ENCODE measurements around the gene WWOX. TPM values are rescaled to one million over a fixed set of nuclear protein-coding genes. Genes with fewer than 3 reads are reported as not detected.

Gene WWOX
- total RNA-seq, 2 experiments from 2014 or later = 15.9 to 18.1 TPM

- ChIA-PET CTCF (interaction anchor here (0.8 to 1.3 kb wide), 3 partner anchors 14 to 314 kb away, joined by 3 to 4 read pairs (median 3); no protein-coding TSS in a partner anchor), POLR2A (interaction anchor here (1.0 to 1.6 kb wide), 10 partner anchors 14 to 524 kb away, joined by 3 to 12 read pairs (median 5); partner anchors contain the start of gene MAF)
Measured at GRCh38 chr16:79076047-79076767, 976.8 kb downstream of the WWOX start.

DNA sequence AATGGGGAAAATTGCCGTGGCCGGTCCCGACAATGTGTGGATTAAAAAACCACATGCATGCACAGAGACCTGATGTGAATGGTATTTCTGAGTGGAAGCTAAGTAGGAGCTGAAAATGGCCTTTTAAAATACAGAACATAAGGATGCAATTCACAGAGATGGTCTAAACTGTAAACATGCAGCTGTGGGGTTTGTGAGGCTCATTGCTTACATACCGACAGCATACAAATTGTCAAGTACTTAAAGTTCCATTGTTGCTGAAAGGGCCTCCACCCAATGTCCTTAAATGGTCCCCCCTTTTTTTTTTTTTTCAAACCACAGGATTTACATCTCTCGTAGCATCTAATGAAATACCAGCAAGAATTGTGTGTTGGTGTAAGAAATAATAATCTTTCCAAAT lies 977.9 kb downstream of the WWOX start:
- CTCF ChIA-PET = no interaction called here

DNA sequence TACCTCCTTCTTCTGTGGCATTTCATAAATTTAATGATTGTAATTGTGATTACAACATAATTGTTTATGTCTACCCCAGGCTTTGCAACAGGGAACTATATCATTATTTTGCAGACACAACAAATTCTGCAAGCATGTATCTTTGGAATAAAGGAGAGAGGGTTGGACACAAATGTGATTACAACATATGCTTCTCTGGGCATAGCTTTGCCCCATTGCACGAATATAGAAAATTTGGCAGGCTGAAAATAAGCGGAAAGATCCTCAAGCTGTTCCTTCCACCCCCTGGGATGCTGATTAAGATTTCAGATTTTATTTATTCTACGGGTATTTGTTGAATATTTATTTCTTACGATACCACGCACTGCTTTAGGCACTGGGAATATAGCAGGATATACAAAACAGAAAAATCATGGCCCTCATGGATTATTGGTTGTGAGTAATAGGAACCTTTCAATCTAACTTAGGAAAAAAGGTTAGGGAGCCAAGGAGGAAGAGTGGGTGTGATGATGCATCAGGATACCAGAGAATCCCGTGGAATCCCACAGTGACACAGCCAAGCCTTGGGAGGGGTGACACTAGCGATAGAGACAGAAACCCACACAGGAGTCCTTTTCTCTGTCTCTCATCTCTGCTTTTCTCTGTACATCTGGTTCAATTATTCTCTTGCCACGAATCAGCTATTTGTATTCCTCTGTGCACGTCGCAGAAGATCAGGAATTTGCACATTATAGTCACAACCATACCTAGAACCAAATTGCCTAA lies 980.4 kb downstream of the WWOX start:
- POLR2A ChIA-PET = no interaction called here
- CTCF ChIA-PET = no interaction called here

More for the DNA sequence above, 977.9 kb downstream of the WWOX start:
- POLR2A ChIA-PET = interaction anchor here (1.0 to 1.6 kb wide), 5 partner anchors 13 to 523 kb away, joined by 3 to 12 read pairs (median 4); partner anchors contain the start of gene MAF

DNA sequence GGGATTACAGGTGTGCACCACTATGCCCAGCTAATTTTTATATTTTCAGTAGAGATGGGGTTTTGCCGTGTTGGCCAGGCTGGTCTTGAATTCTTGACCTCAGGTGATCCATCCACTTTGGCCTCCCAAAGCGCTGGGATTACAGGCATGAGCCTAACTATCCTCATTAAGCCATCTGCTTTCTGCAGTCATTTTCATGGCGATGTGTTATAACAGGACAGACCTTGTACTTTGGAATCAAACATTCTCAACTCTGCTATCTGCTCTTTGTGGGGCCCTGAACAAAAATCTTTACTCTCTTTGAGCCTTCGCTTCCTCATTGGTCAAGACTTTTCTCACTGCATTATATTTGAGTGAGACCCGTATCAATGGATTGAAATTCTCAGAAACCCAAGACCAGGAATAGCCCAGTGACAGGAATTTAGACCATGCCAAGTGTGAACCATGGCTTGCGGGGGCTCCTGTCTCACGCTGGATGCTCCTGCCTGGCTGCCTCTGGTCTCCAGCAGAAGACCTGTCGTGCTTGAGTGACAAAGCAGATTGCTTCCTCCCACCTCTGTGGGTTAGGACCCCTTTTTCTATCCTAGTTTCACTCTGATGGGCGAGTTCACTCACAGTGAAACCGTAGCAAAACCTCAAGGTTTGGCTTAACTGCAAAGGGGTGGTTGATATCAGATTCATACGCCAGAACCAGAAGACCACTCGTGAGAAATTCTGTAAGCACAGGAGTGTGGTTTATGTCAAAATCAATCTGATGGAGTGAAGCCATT lies 982.0 kb downstream of the WWOX start:
- ChIA-PET CTCF (interaction anchor here (0.6 kb wide), 1 partner anchor 10 kb away, joined by 4 read pairs; no protein-coding TSS in a partner anchor), POLR2A (no interaction called here)

DNA sequence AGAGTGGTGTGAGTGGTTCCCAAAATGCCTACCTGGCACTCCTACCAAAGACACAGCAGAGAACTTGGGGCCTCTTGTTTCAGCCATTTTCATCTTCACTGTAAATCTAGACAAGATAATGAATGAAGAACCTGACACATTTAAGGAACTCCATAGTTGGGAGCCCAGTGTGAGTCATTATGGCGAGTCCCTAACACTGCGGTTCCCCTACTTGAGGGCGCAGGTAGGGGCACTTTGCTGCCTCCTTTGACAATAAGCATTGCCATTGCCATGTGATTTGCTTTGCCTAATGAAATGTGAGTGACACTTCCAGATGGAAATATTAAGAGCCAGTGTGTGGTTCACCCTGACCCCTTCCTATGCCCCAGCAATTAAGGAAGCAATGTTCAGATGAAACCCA lies 983.5 kb downstream of the WWOX start:
- POLR2A ChIA-PET = no interaction called here
- CTCF ChIA-PET = no interaction called here

GRCh38 chr16:79083508-79084299 lies 984.2 kb downstream of the WWOX start:
- ChIA-PET CTCF (no interaction called here), POLR2A (no interaction called here)

GRCh38 chr16:79088971-79089370 lies 989.5 kb downstream of the WWOX start:
- CTCF ChIA-PET = interaction anchor here (0.7 kb wide), 3 partner anchors 45 to 511 kb away, joined by 3 read pairs; no protein-coding TSS in a partner anchor
- POLR2A ChIA-PET = interaction anchor here (0.7 to 2.0 kb wide), 3 partner anchors 183 to 512 kb away, joined by 5 to 9 read pairs (median 6); no protein-coding TSS in a partner anchor

DNA sequence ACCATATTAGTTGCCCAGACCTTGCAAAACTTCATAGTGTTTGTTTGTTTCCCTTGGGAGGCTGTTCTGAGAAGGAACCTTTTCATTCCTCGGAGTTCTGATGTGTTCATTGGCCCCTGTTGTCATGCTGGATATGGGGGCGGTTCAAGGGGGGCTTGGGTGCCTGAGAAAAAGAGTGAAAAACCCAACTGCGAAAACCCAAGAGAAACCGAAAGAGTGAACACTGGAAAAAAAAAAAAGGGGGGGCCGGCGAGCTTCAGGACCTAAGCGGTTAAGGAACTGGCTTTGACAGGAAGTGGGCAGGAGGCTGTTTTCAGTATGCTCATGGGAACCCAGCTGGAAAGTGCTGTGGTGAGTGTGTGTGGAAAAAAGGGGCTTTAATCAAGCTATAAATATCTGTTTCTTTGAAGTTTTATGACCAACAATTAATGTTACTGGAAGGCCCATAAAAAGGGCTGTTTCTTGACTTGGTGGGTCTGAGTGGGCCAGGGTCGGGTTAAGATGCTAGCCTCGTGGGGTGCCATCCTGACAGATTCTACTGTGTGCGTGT lies 990.4 kb downstream of the WWOX start:
- ChIA-PET POLR2A (interaction anchor here (0.6 to 2.0 kb wide), 8 partner anchors 13 to 1493 kb away, joined by 3 to 12 read pairs (median 5); no protein-coding TSS in a partner anchor), CTCF (interaction anchor here (0.6 to 1.5 kb wide), 7 partner anchors 13 to 626 kb away, joined by 3 to 4 read pairs (median 3); no protein-coding TSS in a partner anchor)

DNA sequence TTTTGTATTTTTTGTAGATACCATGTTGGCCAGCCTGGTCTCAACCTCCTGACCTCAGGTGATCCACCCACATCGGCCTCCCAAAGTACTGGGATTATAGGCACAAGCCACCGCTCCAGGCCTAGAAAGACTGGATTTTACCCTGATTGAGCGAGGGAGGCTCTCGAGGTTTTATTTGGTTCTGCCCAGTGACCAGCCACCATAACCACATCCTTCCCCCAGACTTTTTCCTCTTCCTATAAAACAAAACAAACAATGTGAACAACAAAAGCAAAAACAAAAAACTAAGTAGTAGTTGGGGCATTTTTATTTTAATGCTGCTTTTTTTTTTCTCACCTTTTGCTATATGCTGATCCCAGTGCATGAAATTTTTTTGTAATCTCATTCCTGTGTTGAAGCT lies 991.5 kb downstream of the WWOX start:
- POLR2A ChIA-PET = interaction anchor here (1.2 to 2.0 kb wide), 3 partner anchors 14 to 313 kb away, joined by 5 to 12 read pairs (median 9); no protein-coding TSS in a partner anchor
- CTCF ChIA-PET = interaction anchor here (1.1 to 1.5 kb wide), 2 partner anchors 10 to 170 kb away, joined by 3 to 4 read pairs; no protein-coding TSS in a partner anchor

GRCh38 chr16:79092846-79093245 lies 993.4 kb downstream of the WWOX start:
- CTCF ChIA-PET = no interaction called here
- POLR2A ChIA-PET = no interaction called here

GRCh38 chr16:79093554-79093967 lies 994.1 kb downstream of the WWOX start:
- CTCF ChIA-PET = no interaction called here
- POLR2A ChIA-PET = no interaction called here

DNA sequence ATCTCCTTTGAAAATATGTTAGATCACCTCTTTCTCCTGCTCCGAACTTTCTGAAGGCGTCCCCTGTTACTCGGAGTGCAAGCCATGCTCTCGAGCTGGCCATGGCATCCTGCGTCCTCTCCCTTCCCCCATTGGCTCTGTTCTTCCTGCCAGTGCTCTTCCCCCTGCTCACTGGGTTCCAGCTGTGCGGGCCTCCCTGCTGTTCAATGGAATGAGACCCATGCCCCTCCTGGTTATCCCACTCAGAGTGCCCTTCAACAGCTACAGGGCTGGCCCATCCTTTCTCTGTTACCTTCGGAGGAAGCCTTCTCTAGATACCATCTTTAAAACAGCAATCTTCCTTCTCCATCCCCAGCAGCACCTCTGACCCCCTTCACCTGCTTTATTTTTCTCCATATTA lies 996.8 kb downstream of the WWOX start:
- ChIA-PET POLR2A (no interaction called here), CTCF (no interaction called here)

- ChIA-PET POLR2A (no interaction called here), CTCF (no interaction called here)
Measured at GRCh38 chr16:79097166-79097565, 997.7 kb downstream of the WWOX start.

DNA sequence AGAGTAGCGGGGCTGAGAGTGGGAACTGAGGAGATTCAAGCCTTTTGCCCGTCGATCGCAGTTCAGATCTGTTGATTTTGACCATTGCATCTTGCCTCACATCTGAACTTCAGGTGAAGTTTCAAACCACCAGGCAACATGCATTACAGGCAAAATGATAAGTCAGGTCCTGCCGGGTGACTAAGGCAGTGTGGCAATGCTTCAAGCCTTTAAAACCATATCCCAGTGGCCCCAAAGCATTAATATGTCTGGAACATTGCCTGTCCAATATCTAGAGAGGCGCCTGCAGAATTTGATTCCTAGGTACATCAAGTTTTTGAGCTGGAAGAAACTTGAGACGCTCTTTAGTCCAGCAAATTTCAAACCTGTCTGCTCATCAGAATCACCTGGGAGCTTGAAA lies 998.3 kb downstream of the WWOX start:
- CTCF ChIA-PET = no interaction called here
- POLR2A ChIA-PET = no interaction called here

DNA sequence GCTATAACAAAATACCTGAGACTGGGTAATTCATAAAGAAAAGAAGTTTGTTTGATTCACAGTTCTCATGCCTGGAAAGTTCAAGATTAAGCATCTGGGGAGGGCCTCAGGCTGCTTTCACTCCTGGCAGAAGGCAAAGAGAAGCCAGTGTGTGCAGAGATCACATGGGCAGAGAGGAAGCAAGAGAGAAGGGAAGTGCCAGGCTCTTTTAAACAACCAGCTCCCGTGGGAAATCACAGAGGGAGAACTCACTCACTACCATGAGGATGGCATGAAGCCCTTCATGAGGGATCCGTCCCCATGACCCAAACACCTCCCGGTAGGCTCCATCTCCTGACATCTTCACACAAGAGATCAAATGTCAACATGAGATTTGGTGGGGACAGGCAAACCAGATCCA lies 999.5 kb downstream of the WWOX start:
- POLR2A ChIA-PET = no interaction called here
- CTCF ChIA-PET = no interaction called here

DNA sequence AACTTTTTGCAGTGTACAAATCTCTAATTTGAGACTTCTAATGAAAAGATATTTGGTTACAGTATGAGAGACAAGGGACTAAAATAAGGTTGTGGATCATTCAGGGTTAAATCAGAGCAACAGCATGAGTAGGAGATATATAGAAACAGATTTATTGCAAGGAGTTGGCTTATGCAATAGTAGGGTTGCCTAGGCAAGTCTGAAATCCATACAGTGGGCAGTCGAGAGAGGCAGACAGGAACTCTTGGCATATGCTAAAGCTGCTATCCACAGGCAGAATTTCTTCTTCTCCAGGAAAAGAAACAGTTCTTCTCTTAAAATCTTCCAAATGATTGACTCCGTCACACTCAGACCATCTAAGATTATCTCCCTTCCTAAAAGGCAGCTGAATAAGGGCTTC lies 1000.3 kb downstream of the WWOX start:
- POLR2A ChIA-PET = no interaction called here
- CTCF ChIA-PET = no interaction called here

DNA sequence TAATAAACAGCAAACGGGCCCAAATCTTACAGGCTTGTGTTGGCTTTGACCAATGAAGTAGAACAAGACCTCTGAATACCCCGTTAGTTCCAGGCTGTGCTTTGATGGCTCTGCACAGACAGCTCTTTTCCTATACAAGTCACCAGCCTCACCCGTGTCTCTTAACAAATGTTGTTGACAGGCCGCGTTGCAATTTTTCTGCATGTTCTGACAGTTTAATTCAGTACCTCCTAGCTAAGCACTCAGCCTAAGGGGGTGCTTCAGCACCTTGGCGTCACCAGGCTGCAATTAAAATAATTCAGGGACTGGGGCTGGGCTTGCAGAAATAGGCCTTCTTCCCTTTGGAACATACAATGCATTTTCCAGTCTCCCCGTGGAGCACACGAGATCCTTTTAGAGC lies 1001.0 kb downstream of the WWOX start:
- CTCF ChIA-PET = no interaction called here
- POLR2A ChIA-PET = no interaction called here

GRCh38 chr16:79101491-79101890 lies 1002.0 kb downstream of the WWOX start:
- ChIA-PET POLR2A (no interaction called here), CTCF (no interaction called here)

DNA sequence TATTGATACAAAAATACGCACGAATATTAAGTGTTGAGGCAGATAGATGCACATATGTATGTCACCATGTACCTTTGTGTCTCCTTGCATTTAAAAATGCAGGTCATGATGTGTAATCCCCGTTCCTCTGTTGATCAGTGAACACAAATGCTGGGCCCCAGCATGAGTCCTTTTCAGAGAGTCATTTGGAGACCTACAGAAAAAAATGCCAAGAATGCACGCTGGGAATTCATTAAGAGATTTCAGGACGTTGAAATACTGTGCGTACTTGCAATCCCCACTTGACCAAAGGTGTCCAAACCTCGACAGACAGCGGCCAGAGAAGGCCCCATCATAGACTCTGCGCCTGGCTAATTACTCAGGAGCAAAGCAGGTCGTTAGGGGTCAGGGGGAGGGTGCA lies 1005.1 kb downstream of the WWOX start:
- CTCF ChIA-PET = no interaction called here
- POLR2A ChIA-PET = no interaction called here
